ENCODE results near the gene BPIFB4. TPM values are rescaled to one million over a fixed set of nuclear protein-coding genes. Genes with fewer than 3 reads are reported as not detected.

BPIFB4 gene
- total and polyA plus RNA-seq, 2 of the 4 experiments (the other 2 are of a cell fraction): not detected

DNA sequence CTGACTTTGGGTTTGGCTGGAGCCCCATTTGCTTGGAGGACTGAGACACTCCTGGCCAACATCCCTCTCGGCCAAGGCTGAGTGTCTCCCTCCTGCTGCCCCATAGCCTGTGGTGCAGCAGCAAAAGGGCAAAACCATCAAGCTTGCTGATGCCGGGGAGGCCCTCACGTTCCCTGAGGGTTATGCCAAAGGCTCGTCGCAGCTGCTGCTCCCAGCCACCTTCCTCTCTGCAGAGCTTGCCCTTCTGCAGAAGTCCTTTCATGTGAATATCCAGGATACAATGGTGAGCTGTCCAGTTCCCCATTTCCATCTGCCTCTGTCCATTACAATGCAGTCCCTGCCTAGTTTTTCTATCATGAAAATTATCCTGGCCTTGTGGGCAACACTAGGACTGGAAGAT, 42.0 kb upstream of the BPIFB4 start:
- no peak overlapping the region for H3K27ac ChIP-seq (ENCODE audit: insufficient read depth, low read length)
- H2BK120ac ChIP-seq (ENCODE audit: low read depth, low read length): no peak overlapping the region
- no peaks in the 10 kb centered on the region for H3K4me1 ChIP-seq (ENCODE audit: control insufficient read depth, insufficient read depth, low read length)
- POLR2A ChIA-PET (ENCODE audit: unreplicated experiment): no interaction called here
- no peak overlapping the region for H3K18ac ChIP-seq (ENCODE audit: low read depth, low read length)
- H3K4me2 ChIP-seq (ENCODE audit: low read depth, low read length): no peak overlapping the region
- H3K14ac ChIP-seq (replicated peaks; ENCODE audit: low read depth, low read length): no peak overlapping the region
- no peaks in the 10 kb centered on the region for H3K9me1 ChIP-seq (ENCODE audit: insufficient read depth, low read length)
- in situ Hi-C loops (cut with MboI; ENCODE audit: low sequenced_read_pairs): no loop called here
- no peaks in the 10 kb centered on the region for H3K9me3 ChIP-seq (ENCODE audit: control insufficient read depth, insufficient read depth, low read length)
- no peak overlapping the region for H3K4ac ChIP-seq (ENCODE audit: low read depth, low read length)
- H3K27me3 ChIP-seq (ENCODE audit: control insufficient read depth, insufficient read depth, low read length): no peaks in the 10 kb centered on the region; the same call in 1 of the 2 replicates
- H2AK5ac ChIP-seq (ENCODE audit: low read depth, low read length): no peak overlapping the region
- H2AFZ ChIP-seq (replicated peaks; ENCODE audit: low read length, poor library complexity): no peak overlapping the region
- BruUV-seq (replicated peaks): no TSS peak
- H3K56ac ChIP-seq (ENCODE audit: extremely low read depth, insufficient read depth, low read length): no peak overlapping the region
- dilution Hi-C loops (cut with HindIII; ENCODE audit: low sequenced_read_pairs, unreplicated experiment): no loop called here
- DNase-seq: no peak
- H3K4me3 ChIP-seq (ENCODE audit: insufficient read depth, low read depth, low read length): no peak overlapping the region
- intact Hi-C loops (cut with micrococcal nuclease): no loop called here
- H2AK9ac ChIP-seq (replicated peaks; ENCODE audit: low read depth, low read length, poor library complexity): no peak overlapping the region
- 17% methylated on average over 5 of the region's 5 CpGs; no CpG with 5 or more reads in 1 of the 2 experiments for WGBS, 2 experiments (ENCODE audit: extremely low coverage in 2 of 2, insufficient read length in 1 of 2)
- H3K79me1 ChIP-seq (ENCODE audit: low read depth in 1 of 2, low read length in 2 of 2): no peaks in the 10 kb centered on the region
- TF ChIP-seq MAZ (IDR thresholded peaks at IDR 0.05; ENCODE audit: borderline replicate concordance, low read depth, low read length) (no peak), POLR2A (IDR thresholded peaks at IDR 0.05; ENCODE audit: low read depth, low read length) (no peak)
- TF ChIP-seq, protein P1, sequence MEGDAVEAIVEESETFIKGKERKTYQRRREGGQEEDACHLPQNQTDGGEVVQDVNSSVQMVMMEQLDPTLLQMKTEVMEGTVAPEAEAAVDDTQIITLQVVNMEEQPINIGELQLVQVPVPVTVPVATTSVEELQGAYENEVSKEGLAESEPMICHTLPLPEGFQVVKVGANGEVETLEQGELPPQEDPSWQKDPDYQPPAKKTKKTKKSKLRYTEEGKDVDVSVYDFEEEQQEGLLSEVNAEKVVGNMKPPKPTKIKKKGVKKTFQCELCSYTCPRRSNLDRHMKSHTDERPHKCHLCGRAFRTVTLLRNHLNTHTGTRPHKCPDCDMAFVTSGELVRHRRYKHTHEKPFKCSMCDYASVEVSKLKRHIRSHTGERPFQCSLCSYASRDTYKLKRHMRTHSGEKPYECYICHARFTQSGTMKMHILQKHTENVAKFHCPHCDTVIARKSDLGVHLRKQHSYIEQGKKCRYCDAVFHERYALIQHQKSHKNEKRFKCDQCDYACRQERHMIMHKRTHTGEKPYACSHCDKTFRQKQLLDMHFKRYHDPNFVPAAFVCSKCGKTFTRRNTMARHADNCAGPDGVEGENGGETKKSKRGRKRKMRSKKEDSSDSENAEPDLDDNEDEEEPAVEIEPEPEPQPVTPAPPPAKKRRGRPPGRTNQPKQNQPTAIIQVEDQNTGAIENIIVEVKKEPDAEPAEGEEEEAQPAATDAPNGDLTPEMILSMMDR (conservative IDR thresholded peaks at IDR 0.05; ENCODE audit: low read depth, low read length): no peak
- no peak overlapping the region for H4K5ac ChIP-seq (ENCODE audit: low read depth, low read length)
- no peak overlapping the region for H4K91ac ChIP-seq (ENCODE audit: insufficient read depth, low read depth, low read length)
- CTCF ChIA-PET: no interaction called here
- H3K9ac ChIP-seq (ENCODE audit: low read depth, low read length): no peak overlapping the region
- no peak overlapping the region for H4K8ac ChIP-seq (ENCODE audit: low read depth in 2 of 2, low read length in 2 of 2)
- H2BK15ac ChIP-seq (ENCODE audit: low read depth, low read length): no peak overlapping the region
- H2BK5ac ChIP-seq (ENCODE audit: low read depth, low read length, poor library complexity, severe bottlenecking): no peak overlapping the region
- no peaks in the 10 kb centered on the region for H3K36me3 ChIP-seq (ENCODE audit: control insufficient read depth, insufficient read depth, low read length)
- no peak overlapping the region for H3K23ac ChIP-seq (ENCODE audit: low read depth, low read length)
- ATAC-seq (ENCODE audit: low read depth): no peak
- H4K20me1 ChIP-seq (ENCODE audit: insufficient read depth, low read length): no peaks in the 10 kb centered on the region
- no peak overlapping the region for H2BK20ac ChIP-seq (ENCODE audit: low read depth, low read length)

All from IMR-90 (cell line).